GOT3 (cell line): Measurements from ENCODE around the gene FILIP1L.

ENCODE experiments used
- DNase-seq: peaks from one replicate; lab custom pipeline; 2025; ENCODE audit warnings: mixed read lengths; lab: John Stamatoyannopoulos, UW

FILIP1L gene

DNA sequence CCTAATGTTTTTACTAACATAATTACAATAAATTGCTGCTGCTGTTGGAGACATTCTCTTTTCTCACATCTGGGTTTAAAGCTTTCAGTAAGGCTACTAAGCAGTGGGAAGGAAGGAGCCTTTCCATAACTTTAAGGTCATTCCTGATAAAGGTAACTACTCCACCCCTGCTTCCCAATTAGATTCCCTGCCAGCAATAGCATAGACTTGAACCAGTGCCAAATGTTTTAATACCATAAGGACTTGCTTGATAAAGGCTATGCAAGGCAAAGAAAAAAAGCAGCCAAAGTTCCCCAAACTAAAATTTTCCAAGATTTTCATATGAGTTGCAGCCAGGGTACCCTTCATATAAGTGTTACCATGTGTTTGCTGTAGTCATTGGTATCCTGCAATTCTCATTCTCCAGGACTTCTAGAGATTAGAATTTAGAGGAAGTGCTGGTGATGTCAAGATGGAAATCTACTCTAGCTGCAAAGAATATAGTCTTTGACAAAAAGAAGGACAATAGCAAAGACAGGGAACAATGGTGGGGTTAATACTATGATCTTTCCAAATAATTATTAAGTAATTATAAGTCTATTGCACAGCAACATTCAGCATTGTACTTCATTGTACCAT, 106.1 kb downstream of the FILIP1L start:
- no peak for DNase-seq

DNA sequence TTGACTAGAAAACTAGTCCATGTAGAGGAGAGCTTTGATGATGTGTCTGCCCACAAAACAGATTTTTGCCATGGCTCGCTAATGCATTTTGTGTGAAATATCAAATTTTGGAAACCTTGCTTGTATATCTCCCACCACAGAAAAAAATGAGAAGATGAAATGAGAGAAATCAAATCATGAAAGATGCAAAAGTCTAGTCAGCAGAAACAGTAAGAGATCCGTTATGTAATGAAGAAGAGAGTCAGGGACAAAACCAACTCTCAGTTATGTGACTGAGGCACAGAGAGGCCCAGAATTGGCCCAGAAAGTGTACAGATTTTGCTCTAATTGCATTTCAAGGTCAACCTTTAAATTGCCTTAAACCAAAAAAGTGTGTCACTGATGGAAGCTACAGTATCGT, 107.0 kb downstream of the FILIP1L start:
- no peak for DNase-seq

- DNase-seq = no peak
Measured at GRCh38 chr3:100006570-100007271, 107.6 kb downstream of the FILIP1L start.

DNA sequence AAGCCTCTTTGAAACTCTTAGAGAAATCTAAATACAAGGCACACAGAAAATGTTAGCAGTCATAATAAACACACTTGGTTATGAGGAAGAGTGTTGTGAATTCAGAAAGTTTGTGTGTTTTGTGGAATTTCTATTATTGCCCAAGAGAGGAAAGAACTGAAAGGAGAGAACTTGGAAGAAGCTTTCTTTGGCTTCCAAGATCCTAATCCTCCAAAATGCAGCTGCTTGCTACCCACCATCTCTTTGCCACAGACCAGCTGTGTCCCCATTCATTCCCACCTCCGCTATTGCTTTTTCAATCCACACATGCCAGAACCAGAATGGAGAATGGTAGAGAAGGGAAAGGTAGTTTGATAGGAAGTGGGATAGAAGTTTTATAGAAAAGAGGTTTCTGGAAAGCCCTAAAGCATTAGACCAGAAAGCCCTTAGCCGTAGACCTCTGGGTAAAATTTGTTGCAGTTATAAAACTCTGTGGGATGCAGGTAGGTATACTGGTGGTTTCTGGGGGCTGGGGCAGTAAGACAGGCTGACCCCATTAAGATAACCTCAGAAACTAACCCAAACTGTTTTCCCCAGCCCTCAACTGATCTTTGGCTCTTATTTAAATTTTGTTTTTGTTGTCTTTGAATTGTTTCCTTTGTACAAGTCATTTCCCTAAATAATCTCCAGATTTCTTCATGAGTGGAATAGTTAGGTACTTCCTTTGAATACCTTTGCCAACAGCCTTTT, 108.5 kb downstream of the FILIP1L start:
- DNase-seq = no peak

DNA sequence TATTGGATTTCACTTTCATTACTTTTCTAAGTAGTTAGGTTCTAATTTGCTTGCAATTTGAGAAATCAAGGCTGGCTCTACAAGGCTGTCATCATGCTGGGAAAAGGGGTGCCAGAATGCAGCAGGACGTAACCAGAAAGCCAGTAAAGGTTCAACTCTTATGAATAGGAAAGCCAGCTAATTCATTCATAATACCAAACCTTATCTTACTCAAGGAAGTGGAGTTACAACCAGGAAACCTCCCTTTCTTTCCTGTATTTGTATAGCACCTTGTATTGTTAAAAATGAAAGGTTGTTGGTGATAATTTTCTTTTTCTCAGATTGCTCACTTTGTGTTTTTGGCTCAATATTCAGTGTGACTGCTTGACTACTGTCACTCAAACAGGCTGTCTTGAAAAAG, 109.4 kb downstream of the FILIP1L start:
- no peak for DNase-seq

DNA sequence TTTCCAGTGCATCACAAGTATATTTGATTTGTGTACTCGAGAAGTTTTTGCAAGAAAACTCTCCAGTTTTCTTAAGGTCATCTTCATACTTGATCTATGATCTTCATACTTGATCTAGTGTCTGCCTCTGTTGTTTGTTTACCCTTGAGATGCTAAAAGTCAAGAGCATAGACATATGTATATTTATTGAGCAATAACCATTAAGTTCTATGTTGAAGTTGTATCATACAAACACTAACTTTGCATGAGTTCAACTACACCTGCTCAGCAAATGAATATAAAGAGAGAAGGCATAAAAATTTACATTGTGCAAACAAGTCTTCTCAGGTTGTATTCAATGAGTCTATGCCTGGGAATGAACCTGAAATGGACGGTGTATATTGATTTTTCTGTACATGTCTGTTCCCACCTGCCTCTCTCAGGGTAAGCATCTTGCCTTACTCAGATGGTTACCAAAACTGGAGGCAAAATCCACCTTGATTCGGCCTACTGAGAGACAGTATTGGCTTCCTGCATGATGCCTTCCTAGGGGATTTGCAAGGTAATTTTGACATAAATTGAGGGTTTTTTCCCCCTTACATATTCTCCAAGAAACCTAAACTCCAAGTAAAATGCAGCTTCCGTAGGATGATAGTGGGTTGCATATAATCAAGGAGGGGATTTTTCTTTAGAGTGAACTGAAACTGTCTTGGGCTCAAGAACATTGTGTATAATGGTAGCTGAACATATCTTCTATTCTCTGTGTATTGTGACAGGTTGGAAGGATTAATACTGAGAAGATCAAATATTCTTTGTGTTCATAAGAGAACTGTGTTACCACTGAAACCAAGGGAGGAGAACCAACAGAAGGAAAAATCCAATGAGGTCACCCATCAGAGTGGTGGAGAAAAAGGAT, 110.4 kb downstream of the FILIP1L start:
- DNase-seq = no peak

DNA sequence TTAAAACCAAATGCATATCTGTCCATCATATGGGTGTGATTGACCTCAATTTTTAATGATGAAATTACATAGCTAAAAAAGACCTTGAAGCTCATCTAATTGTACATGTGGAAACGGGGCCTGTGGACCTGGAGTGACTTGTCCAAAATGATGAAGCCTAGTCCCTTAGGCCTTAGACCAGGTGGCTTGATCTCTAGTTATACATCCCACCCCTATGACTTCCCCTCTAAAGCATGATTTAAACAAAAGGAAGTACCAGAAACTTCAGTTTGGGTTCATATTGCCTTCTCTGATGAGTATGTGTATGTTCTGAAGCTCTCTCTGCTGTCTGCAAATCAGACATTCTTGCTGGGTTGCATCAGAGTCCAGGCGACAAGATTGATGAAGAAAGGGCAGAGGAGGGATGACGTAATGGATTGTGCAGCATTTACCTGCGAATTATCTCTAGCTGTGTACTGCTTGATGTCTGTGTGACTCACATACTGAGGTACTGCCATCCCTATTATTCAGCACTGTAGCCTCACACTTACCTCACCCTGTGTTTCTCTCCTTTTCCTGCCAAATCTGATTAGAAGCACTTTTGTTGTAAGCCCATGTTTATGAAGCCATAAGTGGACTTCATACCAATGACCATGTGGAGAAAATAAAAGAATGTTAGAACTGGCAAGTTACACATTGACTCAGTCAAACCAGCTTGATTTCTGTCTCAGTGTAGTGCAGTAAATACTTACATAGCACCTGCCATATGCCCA, 111.5 kb downstream of the FILIP1L start:
- no peak for DNase-seq

DNA sequence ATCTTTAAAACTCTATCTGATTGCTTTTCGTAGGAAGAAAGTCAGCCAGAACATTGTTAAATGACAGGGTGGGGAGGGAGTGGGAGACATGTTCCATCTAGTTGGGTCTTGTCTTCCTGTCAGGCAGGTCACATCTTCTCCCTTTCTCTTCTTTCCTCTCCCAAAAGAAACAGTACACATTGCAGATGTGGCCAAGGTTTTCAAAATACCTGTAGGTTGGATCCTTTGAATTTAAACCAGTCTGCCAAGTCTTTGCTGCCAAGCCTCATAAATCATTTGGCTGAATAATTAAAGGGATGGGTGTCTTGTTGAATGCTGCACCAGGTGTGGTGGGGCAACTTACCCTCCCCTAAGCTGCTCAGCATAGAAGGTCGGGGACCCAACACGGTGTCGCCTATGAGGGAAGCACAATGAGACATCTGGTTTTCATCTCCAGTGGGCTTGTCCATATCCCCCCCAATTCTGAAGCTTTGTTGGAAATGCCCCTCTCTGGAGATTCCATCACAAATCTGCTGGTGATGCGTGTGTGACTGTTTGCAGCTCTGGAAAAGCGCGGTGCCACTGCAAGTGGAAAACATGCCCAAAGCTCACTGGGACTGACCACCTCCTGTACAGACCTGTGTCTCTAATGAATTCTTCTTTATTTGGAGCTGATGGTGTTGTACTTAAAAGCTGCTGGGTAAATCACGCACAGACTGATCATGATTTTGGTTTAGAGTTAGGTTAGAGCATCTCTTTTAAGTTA, 112.6 kb downstream of the FILIP1L start:
- no peak for DNase-seq

DNA sequence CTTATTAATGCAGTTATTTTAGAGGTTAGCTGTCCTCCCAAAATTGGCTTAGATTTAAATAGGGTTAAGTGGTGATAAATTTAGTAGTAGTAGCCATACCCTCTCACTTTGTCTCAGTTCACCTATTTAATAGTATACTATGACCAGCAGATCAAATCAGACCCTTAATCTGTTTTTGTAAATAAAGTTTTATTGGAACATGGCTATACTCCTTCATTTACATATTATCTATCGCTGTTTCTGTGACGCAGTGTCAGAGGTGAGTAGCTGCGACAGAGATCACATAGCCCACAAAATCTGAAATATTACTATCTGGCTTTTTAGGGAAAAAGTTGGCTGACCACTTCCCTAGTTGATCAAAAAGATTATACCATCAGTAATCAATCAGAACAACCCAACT, 113.2 kb downstream of the FILIP1L start:
- no peak for DNase-seq

DNA sequence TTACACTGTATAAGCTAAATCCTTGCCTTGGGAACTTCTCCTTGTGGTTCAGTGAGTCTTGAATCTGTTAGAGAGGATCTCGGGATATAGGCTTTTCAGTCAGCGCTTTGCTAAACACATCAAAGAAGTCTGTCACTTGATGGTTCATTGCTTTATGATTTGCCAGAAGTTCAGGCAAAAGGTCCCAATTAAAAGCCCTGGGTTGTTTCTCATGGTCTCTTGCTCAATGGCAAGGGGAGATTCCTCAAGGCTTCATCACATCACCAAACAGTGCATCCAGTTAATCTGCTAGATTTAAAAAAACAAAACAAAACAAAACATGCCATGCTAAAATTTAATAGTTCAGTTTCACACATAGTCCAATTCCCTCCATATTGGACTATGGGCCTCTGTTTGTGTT, 114.8 kb downstream of the FILIP1L start:
- no peak for DNase-seq

DNA sequence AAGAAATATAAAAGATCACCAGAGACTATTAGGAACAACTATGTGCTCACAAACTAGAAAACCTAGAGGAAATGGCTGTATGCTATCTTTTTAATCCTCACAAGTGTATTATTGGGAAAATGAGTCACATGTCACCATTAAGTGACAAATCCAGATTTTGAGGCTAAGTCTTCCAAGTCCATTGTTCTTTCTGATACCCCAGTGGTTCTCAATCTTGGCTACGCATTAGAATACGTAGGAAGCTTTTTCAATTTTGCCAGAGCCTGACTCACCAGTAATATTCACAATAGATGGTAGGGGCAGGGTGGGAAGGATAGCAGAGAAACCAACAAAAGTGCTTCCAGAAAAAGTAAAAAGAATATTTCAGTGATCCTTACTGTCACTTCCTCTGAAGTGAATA, 117.0 kb downstream of the FILIP1L start:
- DNase-seq = no peak

DNA sequence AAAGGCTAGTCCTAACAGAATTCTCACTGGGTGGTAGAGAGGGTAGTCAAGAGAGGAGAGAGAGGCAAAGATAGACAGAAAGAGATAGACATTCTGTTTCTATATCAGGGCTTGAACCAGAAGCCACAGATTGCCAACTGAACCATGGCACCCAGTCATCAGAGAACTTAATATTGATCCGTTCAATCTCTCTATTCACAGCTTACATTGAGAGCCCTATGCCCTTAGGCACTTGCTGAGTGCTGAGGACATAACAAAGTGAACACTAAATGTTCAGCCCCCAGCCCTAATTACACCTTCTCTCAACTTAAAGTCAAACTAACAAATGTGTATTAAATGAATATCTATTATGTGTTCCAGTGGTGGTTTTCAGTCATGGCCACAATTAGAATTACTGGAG, 124.1 kb downstream of the FILIP1L start:
- DNase-seq = no peak

DNA sequence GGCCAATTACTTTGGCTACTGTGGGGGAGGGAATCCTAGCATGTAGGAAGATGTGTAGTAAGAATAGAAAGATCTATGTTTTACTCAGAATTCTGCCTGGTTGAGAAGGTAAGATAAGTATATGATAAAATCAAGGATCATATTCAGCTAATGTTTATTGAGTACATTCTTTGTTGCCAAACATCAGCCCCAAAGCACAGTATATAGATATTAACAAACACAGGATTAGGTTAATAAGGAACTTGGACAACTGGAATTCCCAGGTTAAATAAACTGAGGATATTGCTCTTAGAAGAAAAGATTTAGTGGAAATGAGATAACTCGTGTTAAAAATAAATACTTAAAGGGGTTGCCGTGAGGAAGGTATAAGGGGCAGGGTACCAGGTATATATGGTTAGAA, 129.6 kb downstream of the FILIP1L start:
- no peak for DNase-seq

GRCh38 chr3:99984139-99984538, 130.2 kb downstream of the FILIP1L start:
- no peak for DNase-seq

DNA sequence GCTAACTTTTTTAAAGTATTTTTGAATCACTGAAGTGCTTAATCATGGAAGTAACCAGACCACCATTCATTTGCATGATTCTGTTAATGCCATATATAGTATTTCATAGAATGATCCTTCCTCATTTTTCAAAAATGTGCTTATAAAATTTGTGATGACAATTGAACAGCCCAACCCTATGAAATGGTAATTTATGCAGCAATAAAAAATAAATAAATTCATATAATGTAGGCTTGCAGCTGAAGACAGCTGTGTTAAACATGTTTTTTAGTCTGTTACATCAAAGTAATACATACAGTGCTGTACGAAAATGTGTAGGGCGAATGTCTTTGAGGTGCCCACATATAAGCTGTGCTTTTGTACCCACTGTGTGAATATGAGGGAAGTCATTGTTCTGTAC, 131.7 kb downstream of the FILIP1L start:
- no peak for DNase-seq

DNA sequence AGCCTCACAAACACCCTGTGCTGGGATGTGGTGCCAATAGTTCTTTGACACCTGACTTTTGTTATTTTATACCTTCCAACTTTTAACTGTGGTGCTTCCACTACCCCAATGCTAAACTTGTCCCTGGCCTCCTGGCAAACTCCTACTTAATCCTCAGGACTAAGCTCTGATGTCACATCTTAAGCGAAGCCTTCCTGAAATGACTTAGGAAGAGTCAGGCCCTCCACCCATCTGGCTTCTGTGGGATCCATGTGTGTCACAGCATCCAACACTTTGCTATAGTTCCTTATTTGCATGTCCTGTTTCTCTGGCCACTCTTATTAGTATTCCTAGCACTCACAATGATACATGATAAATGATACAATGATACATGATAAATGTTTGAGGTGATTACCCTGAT, 133.2 kb downstream of the FILIP1L start:
- DNase-seq = no peak

- DNase-seq = no peak
Measured at GRCh38 chr3:99980606-99981005, 133.7 kb downstream of the FILIP1L start.

DNA sequence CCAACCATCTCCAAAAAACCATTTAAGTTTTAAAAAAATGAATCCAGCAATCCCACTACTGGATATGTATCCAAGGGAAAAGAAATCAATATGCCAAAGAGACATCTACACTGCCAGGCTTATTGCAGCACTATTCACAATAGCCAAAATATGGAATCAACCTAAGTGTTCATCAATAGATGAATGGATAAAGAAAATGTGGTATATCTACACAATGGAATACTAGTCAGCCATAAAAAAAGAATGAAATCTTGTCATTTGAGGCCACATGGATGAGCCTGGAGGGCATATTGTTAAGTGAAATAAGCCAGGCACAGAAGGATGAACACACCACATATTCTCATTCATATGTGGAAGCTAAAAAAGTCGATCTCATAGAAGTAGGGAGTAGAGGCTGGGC, 136.1 kb downstream of the FILIP1L start:
- no peak for DNase-seq

DNA sequence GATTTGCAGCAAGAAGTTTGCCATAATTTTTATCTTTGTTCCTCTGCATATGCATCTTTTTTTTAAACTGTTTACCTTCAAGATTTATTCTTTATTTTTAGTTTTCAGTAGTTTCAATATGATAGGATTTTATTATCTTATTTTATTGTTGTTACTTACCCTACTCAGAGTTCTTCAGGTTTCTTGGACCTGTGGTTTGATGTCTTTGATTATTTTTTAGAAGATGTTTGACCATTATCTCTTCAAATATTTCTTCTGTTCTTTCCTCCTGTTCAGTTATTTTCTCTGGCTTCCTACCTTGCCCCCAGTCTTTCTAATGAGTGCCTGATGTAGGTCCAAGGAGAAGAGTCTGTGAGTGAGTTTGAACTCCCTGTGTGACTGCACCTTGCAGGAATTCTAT, 137.7 kb downstream of the FILIP1L start:
- DNase-seq = no peak

- DNase-seq = no peak
Measured at GRCh38 chr3:99974989-99975388, 139.3 kb downstream of the FILIP1L start.
